ENCODE data around the gene TEAD1.

Gene TEAD1

GRCh38 chr11:12834630-12835029 is 160.4 kb downstream of the TEAD1 start:
- DNase-seq (ENCODE audit: low read depth) = no peak

- DNase-seq (ENCODE audit: low read depth) = no peak
Measured at GRCh38 chr11:12835286-12835685, 161.1 kb downstream of the TEAD1 start.

GRCh38 chr11:12838463-12839123 is 164.4 kb downstream of the TEAD1 start:
- no peak for DNase-seq (ENCODE audit: low read depth)

- DNase-seq (ENCODE audit: low read depth) = no peak
Measured at GRCh38 chr11:12840871-12841660, 166.8 kb downstream of the TEAD1 start.

- DNase-seq (ENCODE audit: low read depth) = no peak
Measured at GRCh38 chr11:12841946-12842630, 167.9 kb downstream of the TEAD1 start.

GRCh38 chr11:12842933-12843636 is 168.9 kb downstream of the TEAD1 start:
- no peak for DNase-seq (ENCODE audit: low read depth)

- no peak for DNase-seq (ENCODE audit: low read depth)
Measured at GRCh38 chr11:12845163-12845562, 170.9 kb downstream of the TEAD1 start.

GRCh38 chr11:12845739-12846358 is 171.6 kb downstream of the TEAD1 start:
- no peak for DNase-seq (ENCODE audit: low read depth)

GRCh38 chr11:12846786-12847615 is 172.8 kb downstream of the TEAD1 start:
- no peak for DNase-seq (ENCODE audit: low read depth)

GRCh38 chr11:12848413-12848812 is 174.2 kb downstream of the TEAD1 start:
- no peak for DNase-seq (ENCODE audit: low read depth)

- no peak for DNase-seq (ENCODE audit: low read depth)
Measured at GRCh38 chr11:12853325-12853651, 179.1 kb downstream of the TEAD1 start.

GRCh38 chr11:12853652-12854296 is 179.6 kb downstream of the TEAD1 start:
- DNase-seq (ENCODE audit: low read depth) = no peak

- no peak for DNase-seq (ENCODE audit: low read depth)
Measured at GRCh38 chr11:12854297-12854661, 180.1 kb downstream of the TEAD1 start.

GRCh38 chr11:12854829-12855228 is 180.6 kb downstream of the TEAD1 start:
- DNase-seq (ENCODE audit: low read depth) = no peak

GRCh38 chr11:12856338-12856737 is 182.1 kb downstream of the TEAD1 start:
- no peak for DNase-seq (ENCODE audit: low read depth)

- DNase-seq (ENCODE audit: low read depth) = no peak
Measured at GRCh38 chr11:12857572-12857971, 183.4 kb downstream of the TEAD1 start.

- DNase-seq (ENCODE audit: low read depth) = no peak
Measured at GRCh38 chr11:12859872-12860657, 185.8 kb downstream of the TEAD1 start.

- no peak for DNase-seq (ENCODE audit: low read depth)
Measured at GRCh38 chr11:12860827-12861226, 186.6 kb downstream of the TEAD1 start.

GRCh38 chr11:12862696-12863469 is 188.7 kb downstream of the TEAD1 start:
- DNase-seq (ENCODE audit: low read depth) = no peak
